Neural cell (in vitro differentiated cells): Measurements from ENCODE around the gene TMEM219. TPM values are rescaled to one million over a fixed set of nuclear protein-coding genes. Genes with fewer than 3 reads are reported as not detected.

Experiments
- H2AFZ ChIP-seq: fragments of 200-600, 300-800 bp; sonication (generic), shearing (Covaris generic); 2 replicates; pipeline ENCODE4 v1.6.0; 2014; ENCODE audit warnings: low read depth, mild to moderate bottlenecking, antibody characterized with exemption, low read length, moderate library complexity
- H3F3A ChIP-seq: fragments of 200-600 bp; shearing (Covaris generic); 2 replicates; pipeline ENCODE4 v1.6.1; 2016; ENCODE audit warnings: mild to moderate bottlenecking, moderate library complexity, mixed read lengths, antibody characterized with exemption, low read length; ENCODE audit not compliant: insufficient read depth, poor library complexity, severe bottlenecking
- H3K27ac ChIP-seq: fragments of 200-600, 300-800 bp; sonication (generic), shearing (Covaris generic); 2 replicates; pipeline ENCODE4 v1.5.1; 2014; ENCODE audit warnings: mild to moderate bottlenecking, low read length, moderate library complexity
- H3K27me3 ChIP-seq: fragments of 300-800, 200-600 bp; sonication (generic), shearing (Covaris generic); 2 replicates; pipeline ENCODE4 v1.6.0; 2014; ENCODE audit warnings: mild to moderate bottlenecking, low read depth, low read length, moderate library complexity; ENCODE audit not compliant: insufficient read depth
- H3K36me3 ChIP-seq: fragments of 300-800, 200-600 bp; sonication (generic), shearing (Covaris generic); 2 replicates; pipeline ENCODE4 v1.5.1; 2014; ENCODE audit warnings: mild to moderate bottlenecking, antibody characterized with exemption, low read length, moderate library complexity; ENCODE audit not compliant: insufficient read depth
- H3K4me2 ChIP-seq: fragments of 300-800, 200-600 bp; sonication (generic), shearing (Covaris generic); 2 replicates; pipeline ENCODE4 v1.6.0; 2014; ENCODE audit warnings: mild to moderate bottlenecking, low read length
- H3K4me3 ChIP-seq: fragments of 300-800, 200-600 bp; sonication (generic), shearing (Covaris generic); 2 replicates; pipeline ENCODE4 v1.5.1; 2014; ENCODE audit warnings: mild to moderate bottlenecking, low read length, moderate library complexity
- H3K79me2 ChIP-seq: fragments of 200-600 bp; shearing (Covaris generic); replicated peaks from 2 replicates; pipeline ENCODE4 v1.6.0; 2014; ENCODE audit warnings: mild to moderate bottlenecking, low read length, moderate library complexity; ENCODE audit not compliant: insufficient read depth
- H3K9ac ChIP-seq: fragments of 300-800, 200-600 bp; sonication (generic), shearing (Covaris generic); 2 replicates; pipeline ENCODE4 v1.6.1; 2016; ENCODE audit warnings: mild to moderate bottlenecking, low read length, mixed read lengths
- H3K9me2 ChIP-seq: fragments of 200-600 bp; shearing (Covaris generic); 2 replicates; pipeline ENCODE4 v1.6.1; 2016; ENCODE audit warnings: mild to moderate bottlenecking, low read length, mixed read lengths; ENCODE audit not compliant: insufficient read depth
- H3K9me3 ChIP-seq: fragments of 200-600, 300-800 bp; sonication (generic), shearing (Covaris generic); 2 replicates; pipeline ENCODE4 v1.6.1; 2016; ENCODE audit warnings: mild to moderate bottlenecking, mixed run types, low read length, moderate library complexity, mixed read lengths
- H4K20me1 ChIP-seq: fragments of 200-600 bp; shearing (Covaris generic); 2 replicates; pipeline ENCODE4 v1.6.1; 2016; ENCODE audit warnings: mild to moderate bottlenecking, mixed run types; ENCODE audit not compliant: insufficient read depth
- CTCF ChIP-seq: fragments of 450-650 bp; IDR thresholded peaks from 2 replicates; pipeline ENCODE4 v1.5.1; 2014; ENCODE audit warnings: antibody characterized with exemption, mild to moderate bottlenecking, moderate library complexity; ENCODE audit not compliant: poor library complexity, severe bottlenecking
- EP300 ChIP-seq: fragments of 450-650 bp; conservative IDR thresholded peaks from 2 replicates; pipeline ENCODE4 v1.6.1; 2014; ENCODE audit warnings: antibody characterized with exemption, mild to moderate bottlenecking, moderate library complexity; ENCODE audit not compliant: poor library complexity, severe bottlenecking
- EZH2 ChIP-seq: fragments of 200-600, 300-800 bp; shearing (Covaris generic), sonication (generic); IDR thresholded peaks from 2 replicates; pipeline ENCODE4 v1.6.1; 2014; ENCODE audit warnings: antibody characterized with exemption, low read length, borderline replicate concordance, mild to moderate bottlenecking; ENCODE audit not compliant: insufficient read depth, poor library complexity, severe bottlenecking
- MXI1 ChIP-seq: fragments of 450-650 bp; conservative IDR thresholded peaks from 2 replicates; pipeline ENCODE4 v1.6.1; 2014; ENCODE audit warnings: antibody characterized with exemption, mild to moderate bottlenecking; ENCODE audit not compliant: poor library complexity, severe bottlenecking
- POLR2AphosphoS5 ChIP-seq: IDR thresholded peaks from 2 replicates; pipeline ENCODE4 v1.6.1; 2012
- RAD21 ChIP-seq: fragments of 450-650 bp; conservative IDR thresholded peaks from 2 replicates; pipeline ENCODE4 v1.6.1; 2014; ENCODE audit warnings: antibody characterized with exemption, mild to moderate bottlenecking, moderate library complexity
- REST ChIP-seq: IDR thresholded peaks from 2 replicates; pipeline ENCODE4 v1.6.1; 2012; ENCODE audit warnings: borderline replicate concordance
- SMC3 ChIP-seq: fragments of 450-650 bp; conservative IDR thresholded peaks from 2 replicates; pipeline ENCODE4 v1.6.1; 2014; ENCODE audit warnings: antibody characterized with exemption, mild to moderate bottlenecking, moderate library complexity; ENCODE audit not compliant: poor library complexity
- TAF1 ChIP-seq: IDR thresholded peaks from 2 replicates; pipeline ENCODE4 v1.6.1; 2012; ENCODE audit warnings: low read depth
- polyA plus RNA-seq: library from polyadenylated mRNA; depleted of rRNA; stranded (reverse); fragments of >200 nt; gene quantifications from 2 replicates; pipeline ENCODE4 v1.2.3, GENCODE V29; 2014

Gene TMEM219
- polyA plus RNA-seq, 1 donor from 2014 or later: 154 TPM

- H3K79me2 ChIP-seq: peaks cover 9% of the 10 kb centered on the region
- H3K4me3 ChIP-seq: no peak overlapping the region
- H3K9me3 ChIP-seq: no peaks in the 10 kb centered on the region
- H3K36me3 ChIP-seq: no peaks in the 10 kb centered on the region
- H3F3A ChIP-seq: peaks cover 3% of the 10 kb centered on the region
- no peak overlapping the region for H3K9ac ChIP-seq
- H3K4me2 ChIP-seq: no peak overlapping the region
- no peaks in the 10 kb centered on the region for H3K27me3 ChIP-seq
- H3K27ac ChIP-seq: no peak overlapping the region
- no peaks in the 10 kb centered on the region for H3K9me2 ChIP-seq
- TF ChIP-seq CTCF (no peak), EP300 (no peak), MXI1 (no peak), SMC3 (no peak), RAD21 (no peak), REST (no peak), EZH2 (no peak), TAF1 (no peak), POLR2AphosphoS5 (no peak)
- H2AFZ ChIP-seq: no peak overlapping the region
- H4K20me1 ChIP-seq: no peaks in the 10 kb centered on the region
Observed at GRCh38 chr16:29922986-29923501, 38.8 kb upstream of the TMEM219 start.

DNA sequence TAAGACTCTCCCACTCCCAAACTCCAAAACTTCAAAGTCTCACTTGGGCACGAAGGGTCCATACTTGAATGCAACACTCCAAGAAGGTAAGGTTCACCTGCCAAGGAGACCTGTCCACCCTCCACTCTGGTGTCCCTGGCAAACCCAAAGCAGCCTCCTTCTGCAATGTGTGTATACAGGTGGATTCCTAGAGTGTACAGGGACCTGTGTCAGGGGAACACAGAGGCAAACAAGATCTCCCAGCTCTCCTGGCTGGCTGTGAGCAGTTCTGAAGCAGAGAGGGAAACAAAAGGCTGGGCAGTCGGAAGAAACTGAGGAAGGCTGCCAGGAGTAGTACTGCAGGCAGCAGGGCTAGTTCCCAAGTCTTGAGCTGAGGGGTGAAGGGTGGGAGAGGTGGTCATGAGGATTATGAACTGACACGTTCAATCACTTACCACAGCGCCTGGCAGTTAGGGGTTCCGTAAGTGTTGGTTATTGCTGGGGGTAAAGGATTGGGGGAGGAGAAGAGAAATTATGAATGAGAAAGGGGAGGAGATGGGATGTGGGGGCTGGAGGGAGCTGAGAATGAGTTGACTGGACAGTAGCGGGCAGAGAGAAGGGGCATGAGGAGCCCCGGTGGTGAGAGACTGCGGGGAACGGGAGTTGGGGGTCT is 36.6 kb upstream of the TMEM219 start:
- H3K4me3 ChIP-seq: peak overlapping the region; percentile 94
- H2AFZ ChIP-seq: peak overlapping the region; percentile 36
- no peaks in the 10 kb centered on the region for H3K36me3 ChIP-seq
- peak overlapping the region; percentile 92 for H3K4me2 ChIP-seq
- H3K9me3 ChIP-seq: no peaks in the 10 kb centered on the region
- peaks cover 3% of the 10 kb centered on the region for H3F3A ChIP-seq
- no peaks in the 10 kb centered on the region for H4K20me1 ChIP-seq
- peak overlapping the region; percentile 82 for H3K9ac ChIP-seq
- H3K79me2 ChIP-seq: peaks cover 9% of the 10 kb centered on the region
- no peaks in the 10 kb centered on the region for H3K9me2 ChIP-seq
- H3K27me3 ChIP-seq: no peaks in the 10 kb centered on the region
- H3K27ac ChIP-seq: peak overlapping the region; percentile 84
- TF ChIP-seq TAF1 (no peak), SMC3 (no peak), EP300 (no peak), RAD21 (no peak), REST (no peak), EZH2 (no peak), CTCF (no peak), MXI1 (no peak), POLR2AphosphoS5 (no peak)
